D341Med (cell line): ENCODE results near the gene MARCHF11.

Experiments
- DNase-seq: peaks from one replicate; pipeline ENCODE4 v3.0.0; 2012; ENCODE audit warnings: low spot score

The MARCHF11 gene

DNA sequence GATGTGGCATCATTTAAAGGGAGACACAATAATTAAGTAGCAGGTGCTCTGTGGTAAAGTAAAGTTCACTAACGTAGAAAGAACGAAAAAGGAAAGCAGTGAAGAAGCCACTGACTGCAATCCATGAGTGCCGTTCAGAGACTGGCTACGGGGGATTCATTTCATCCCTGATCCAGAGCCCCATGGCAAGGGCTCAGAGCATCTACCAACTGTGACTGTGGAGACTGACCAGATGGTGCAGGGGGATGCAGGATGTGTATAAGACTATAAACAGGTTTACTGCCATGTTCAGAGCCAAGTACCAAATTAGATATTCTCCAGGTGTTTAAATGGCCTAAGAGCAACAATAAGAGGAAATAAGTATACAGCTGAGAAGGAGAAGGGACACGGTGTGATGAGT, 47.7 kb downstream of the MARCHF11 start:
- DNase-seq = no peak

- no peak for DNase-seq
Observed at GRCh38 chr5:16128944-16129343, 50.6 kb downstream of the MARCHF11 start.

GRCh38 chr5:16127865-16128544, 51.6 kb downstream of the MARCHF11 start:
- DNase-seq = no peak

- DNase-seq = no peak
Observed at GRCh38 chr5:16120579-16120978, 59.0 kb downstream of the MARCHF11 start.

DNA sequence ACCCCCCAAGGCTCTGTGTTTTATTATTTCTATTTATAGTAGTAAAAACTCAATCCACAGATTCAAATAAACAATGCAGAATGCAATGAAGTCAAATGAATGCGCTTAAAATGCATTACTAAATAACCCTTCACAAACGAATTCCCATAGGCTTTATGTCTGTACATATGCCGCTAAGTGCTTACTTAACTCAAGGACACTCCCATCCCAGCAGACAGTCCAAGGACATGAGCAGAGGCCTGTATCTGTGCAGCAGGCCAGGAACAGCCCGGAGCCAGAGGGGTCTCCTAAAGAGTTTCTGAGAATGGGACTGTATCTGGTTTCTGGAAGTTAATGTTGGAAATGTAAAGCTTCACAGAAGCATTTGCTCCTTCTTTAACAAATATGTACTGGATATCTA, 59.8 kb downstream of the MARCHF11 start:
- DNase-seq = no peak

- no peak for DNase-seq
Observed at GRCh38 chr5:16115140-16115539, 64.5 kb downstream of the MARCHF11 start.

DNA sequence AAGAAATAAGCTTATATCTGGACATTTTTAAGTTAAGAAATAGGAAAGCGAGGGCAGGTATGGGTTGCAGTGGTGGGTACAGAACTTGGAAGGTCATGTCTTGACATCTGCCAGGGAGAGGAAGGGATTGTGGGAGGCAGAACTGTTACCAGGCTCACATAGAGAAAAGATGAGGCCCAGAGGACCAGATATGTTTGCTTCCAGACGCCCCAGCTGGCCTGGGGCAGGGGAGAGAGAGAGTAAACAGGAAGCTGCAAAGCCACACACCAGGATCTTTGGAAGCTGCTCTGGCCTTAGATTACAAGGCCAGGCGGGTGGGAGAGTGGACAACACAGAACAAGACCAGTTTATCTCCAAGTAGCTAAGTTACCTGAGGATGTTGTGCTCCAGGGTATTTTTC, 71.2 kb downstream of the MARCHF11 start:
- no peak for DNase-seq

DNA sequence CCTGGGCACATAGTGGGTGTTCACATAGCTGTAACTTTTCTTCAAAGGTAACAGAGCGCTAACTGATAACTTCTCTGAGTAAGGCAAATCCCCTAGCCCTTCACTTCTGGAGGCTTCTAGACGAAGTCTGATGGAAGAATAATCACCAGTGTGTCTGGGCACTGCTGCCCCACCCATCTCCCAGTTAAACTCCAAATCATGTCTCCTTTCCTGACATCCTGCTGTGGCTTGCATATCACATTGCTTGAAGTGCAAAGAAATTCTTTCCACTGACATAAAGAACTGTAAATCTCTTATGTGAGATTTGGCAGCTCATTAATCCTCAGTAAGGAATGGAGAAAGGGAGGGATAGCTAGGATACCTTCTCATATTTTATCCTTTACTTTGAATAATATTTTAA, 74.6 kb downstream of the MARCHF11 start:
- no peak for DNase-seq

DNA sequence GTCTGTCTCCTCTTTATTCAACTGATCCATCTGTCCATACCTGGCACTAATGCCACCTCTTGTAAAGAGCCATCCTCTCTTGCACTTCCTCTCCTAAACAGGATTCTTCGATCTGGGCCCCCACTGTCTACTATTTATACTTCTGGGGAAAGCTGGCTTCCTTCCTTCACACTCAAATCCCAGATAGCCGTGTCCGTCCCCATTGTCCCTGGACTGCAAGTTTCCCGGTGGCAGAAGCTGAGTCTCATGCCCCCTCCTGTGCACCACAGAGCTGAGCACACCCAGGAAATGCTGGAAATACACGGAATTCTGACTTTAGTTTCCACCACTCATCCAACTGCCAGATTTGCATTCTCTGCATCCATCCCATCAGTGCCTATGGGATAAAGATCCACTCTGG, 84.0 kb downstream of the MARCHF11 start:
- no peak for DNase-seq

DNA sequence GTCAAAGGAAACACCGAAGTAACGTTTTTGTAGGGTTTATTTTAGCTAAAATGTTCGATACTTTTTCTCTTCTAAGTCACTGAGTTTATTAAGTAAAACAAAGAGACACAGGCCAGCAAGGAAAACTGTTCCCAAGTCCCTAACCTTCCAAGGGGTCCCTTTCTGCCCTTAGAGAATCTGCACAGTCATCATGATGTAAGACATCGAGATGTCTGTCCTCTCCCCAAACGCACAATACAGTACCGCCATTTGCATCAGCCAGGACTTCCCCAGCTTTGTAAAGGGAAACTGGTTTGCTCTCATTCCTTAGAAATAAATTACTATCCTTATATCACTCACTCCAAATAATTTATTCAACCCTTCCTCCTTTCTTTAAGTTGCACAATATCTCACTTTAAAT, 89.3 kb downstream of the MARCHF11 start:
- DNase-seq = no peak

- DNase-seq = no peak
Observed at GRCh38 chr5:16082982-16083381, 96.6 kb downstream of the MARCHF11 start.

DNA sequence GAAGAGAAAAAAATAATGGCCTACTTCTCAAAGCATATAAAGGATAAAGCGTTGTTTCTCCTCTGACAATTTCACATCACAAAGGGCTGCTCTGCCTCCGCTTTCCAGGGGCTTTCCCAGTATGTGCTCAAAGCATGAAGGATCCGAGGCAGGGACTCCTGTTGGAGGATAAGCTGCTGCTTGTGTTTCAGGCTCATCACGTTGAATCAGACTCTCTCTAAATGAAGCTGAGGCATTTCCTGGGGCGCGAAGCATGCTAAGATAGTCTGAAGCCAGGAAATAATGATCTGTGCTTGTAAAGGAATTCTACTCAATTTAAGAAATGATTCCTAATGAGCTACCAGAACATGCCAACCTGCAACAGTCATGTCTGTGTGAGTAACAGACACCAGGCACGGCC, 97.5 kb downstream of the MARCHF11 start:
- DNase-seq = no peak

GRCh38 chr5:16081376-16081955, 98.1 kb downstream of the MARCHF11 start:
- no peak for DNase-seq

GRCh38 chr5:16076657-16077056, 102.9 kb downstream of the MARCHF11 start:
- DNase-seq = no peak

DNA sequence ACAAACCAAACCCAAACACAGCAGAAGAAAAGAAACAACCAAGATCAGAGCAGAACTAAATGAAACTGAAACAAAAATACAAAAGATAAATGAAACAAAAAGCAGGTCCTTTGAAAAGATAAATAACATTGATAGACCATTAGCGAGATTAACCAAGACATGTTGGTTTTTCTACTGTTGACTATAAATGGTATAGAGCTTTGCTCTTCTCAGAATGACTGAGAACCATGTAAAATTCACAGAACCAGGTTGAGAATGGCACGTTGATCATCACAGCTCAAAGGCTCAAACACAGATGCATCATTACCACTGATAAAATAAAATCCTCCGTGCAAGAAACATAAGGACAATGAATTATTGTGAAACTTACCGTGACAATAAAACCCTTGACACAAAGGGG, 105.2 kb downstream of the MARCHF11 start:
- DNase-seq = no peak

DNA sequence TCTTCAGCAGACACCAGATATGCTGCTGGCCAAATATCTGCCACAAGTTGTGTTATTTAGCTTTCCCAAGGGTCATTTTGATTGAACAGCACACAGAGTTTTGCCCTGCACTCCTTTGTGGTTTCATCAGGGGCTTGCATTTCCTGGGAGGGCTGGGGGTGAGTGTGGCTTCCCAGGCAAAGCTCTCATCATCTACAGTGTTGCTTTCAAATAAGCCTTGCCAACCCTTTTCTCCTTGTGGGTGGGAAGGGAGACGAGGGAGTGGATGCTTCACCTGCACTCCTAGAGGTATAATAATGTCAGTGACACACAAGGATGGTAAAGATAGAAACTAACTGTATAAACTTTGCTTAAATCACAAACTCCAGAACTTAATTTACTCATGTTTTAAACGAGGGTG, 107.0 kb downstream of the MARCHF11 start:
- DNase-seq = no peak

DNA sequence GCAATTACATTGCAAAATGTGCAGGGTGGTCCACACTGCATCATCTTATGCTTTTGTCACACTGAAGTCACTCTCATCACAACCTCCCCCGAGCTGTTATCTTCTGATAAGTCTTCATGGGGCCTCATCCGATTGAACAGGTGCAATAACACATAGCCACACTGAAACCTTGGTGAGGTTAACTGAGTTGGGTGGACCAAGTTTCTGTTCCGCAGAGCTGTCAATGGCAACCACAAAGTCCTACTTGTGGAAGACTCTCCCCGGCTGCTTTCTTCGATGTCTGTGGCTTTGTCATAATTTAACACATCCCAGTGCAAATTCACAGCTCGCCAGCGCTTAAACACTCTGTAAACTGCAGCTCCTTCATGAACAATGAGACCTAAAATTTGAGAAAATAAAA, 112.2 kb downstream of the MARCHF11 start:
- DNase-seq = no peak

DNA sequence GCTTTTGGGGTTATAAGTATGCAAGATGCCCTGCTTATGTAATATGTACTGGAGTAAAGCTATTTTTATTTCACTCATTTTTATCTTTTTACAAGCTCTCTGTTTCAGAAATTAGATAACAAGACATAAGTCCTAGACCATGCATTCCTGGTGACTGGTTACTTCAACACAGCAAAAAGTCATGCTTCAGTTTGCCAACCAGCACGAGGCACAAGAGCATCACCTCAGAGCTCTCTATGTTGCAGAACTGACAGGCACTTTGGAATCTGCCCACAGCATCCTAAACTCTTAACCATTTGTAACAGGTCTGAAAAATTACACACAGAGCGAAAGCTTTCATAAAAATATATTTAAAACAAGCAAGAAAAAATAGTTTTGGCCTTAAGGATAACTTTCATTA, 112.8 kb downstream of the MARCHF11 start:
- no peak for DNase-seq

DNA sequence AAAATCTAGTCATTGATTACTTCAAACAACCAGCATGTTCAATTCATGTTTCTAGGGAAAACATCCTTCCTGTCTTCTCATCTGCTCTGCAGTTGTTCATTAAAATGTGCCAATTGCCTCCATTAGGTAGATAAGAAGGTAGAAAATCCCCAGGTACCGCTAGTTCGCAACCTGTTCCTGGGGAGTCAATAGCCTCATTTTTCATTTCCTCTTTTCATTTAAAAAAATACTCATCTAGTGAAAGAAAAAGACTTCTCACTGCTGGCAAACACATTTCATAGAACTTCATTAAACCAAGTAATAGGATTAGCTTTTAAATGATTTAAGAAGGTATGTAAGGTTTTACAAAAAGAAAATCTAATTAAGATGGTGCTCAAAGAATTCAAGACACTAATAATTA, 113.3 kb downstream of the MARCHF11 start:
- DNase-seq = no peak

- no peak for DNase-seq
Observed at GRCh38 chr5:16065831-16066230, 113.8 kb downstream of the MARCHF11 start.

DNA sequence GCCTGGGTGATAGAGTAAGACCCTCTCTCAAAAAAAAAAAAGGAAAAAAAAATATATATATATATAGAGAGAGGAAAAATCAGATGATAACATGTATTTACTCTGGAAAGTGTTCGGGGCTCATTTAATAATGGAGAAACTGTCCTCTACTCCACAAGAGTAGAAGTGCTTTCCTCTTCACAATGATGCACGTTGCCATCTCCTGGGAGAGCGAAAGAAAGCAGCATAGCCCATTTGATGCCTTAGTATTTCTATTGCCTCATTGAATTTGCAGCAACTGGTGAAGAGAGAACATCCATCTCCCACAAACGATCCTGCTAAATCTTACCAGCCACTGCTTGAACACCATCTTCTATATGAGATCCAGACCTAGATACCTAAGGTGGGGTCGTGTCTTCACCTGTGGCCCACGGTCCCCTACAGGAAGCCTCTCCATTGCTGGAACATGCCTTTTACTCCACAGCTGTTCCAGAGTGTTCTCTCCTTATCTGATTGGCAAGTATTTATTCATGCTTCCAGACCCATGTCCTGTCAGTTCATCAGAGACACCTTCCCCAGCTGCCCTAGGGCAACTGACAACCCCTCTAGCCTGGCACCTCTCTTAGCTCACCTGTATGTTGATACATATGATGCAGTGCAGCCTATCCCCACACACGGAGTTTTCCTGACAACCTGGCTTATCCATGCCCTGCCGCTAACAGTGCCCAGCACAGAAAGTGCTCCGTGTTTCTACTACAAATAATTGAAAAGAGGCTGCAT, 115.3 kb downstream of the MARCHF11 start:
- no peak for DNase-seq

DNA sequence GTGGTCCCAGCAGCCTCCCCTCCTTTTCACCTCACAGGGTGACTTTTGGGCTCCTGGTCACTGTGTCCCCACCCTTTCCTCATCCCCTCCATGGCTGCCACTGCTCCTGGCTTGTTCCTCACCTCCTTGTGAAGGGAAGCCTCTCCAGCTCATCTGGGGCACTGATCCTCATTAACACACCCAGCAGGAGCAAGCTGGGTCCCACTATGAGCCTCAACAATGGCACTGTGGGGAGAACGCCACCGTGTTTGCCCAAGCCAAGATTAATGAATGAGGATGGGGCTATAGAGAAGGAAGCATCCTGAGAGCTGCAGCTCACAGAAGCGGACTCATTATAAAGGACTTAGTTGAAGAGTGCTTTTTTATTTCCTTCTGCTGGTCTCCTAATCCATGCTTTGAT, 118.4 kb downstream of the MARCHF11 start:
- no peak for DNase-seq

DNA sequence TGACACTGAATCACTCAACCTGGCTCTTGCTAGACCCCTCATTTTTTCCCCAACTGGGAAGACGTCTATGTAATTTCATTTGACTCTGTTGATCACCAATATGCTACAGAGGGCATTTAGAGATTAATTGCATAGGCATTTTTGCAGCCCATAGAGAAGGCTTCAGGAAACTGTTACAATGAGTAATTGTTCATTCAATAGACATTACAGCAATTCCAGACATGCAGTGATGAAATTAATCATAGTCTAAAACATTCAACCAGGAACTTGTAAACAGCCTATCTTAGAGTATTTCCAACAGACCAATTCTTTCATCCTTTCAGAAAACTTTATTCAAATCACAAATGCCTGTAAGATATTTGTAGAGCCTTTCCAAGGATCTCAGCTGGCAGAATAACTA, 122.3 kb downstream of the MARCHF11 start:
- no peak for DNase-seq
